Ascending aorta (tissue), 2 donors: ENCODE data around the gene TSTD1. TPM values are rescaled to one million over a fixed set of nuclear protein-coding genes. Genes with fewer than 3 reads are reported as not detected.

Source experiments
- DNase-seq, 2 donors: peaks; one replicate each; pipeline ENCODE4 v3.0.0-alpha.2; 2019; ENCODE audit warnings: low spot score in 2 of 2
- H3K27ac ChIP-seq, 2 donors: fragments of 200-600 bp; sonication (generic); one replicate each; pipeline ENCODE4 v1.5.1; 2016 to 2017; ENCODE audit warnings: mild to moderate bottlenecking in 1 of 2
- H3K27me3 ChIP-seq: fragments of 200-600 bp; sonication (generic); one replicate; pipeline ENCODE4 v1.5.1; 2017
- H3K36me3 ChIP-seq, 2 donors: fragments of 200-600 bp; sonication (generic); one replicate each; pipeline ENCODE4 v1.5.1; 2016
- H3K4me1 ChIP-seq, 2 donors: fragments of 200-600 bp; sonication (generic); one replicate each; pipeline ENCODE4 v1.5.1; 2016 to 2017; ENCODE audit warnings: mild to moderate bottlenecking in 1 of 2
- H3K4me3 ChIP-seq, 2 donors: fragments of 200-600 bp; sonication (generic); one replicate each; pipeline ENCODE4 v1.5.1; 2016 to 2017; ENCODE audit warnings: mild to moderate bottlenecking in 1 of 2
- H3K9me3 ChIP-seq, 2 donors: fragments of 200-600 bp; sonication (generic); one replicate each; pipeline ENCODE4 v1.5.1; 2016
- CTCF ChIP-seq, 3 experiments: fragments of 200-600 bp in 2 of 3; fragments of 450-650 bp in 1 of 3; sonication (generic) in 2 of 3; IDR thresholded peaks; one replicate each; pipeline ENCODE4 v1.5.1; 2016 to 2019; ENCODE audit warnings: antibody characterized with exemption in 3 of 3, mild to moderate bottlenecking in 1 of 3, moderate library complexity in 1 of 3
- intact Hi-C: fragments of 100-400 bp; cut with DNase I; formaldehyde crosslinking; loops from one replicate; pipeline ENCODE4 v1.15.1; 2023
- total RNA-seq: library from RNA; depleted of rRNA; stranded (reverse); fragments of >200 nt; gene quantifications from one replicate; pipeline ENCODE4 v1.1.0, GENCODE V29; 2016

TSTD1 gene
- total RNA-seq, 1 donor from 2014 or later = not detected

GRCh38 chr1:161052899-161053298, 14.1 kb upstream of the TSTD1 start:
- DNase-seq = no peak
- Histone ChIP-seq H3K27ac (no peak overlapping the region), H3K27me3 (no peaks in the 10 kb centered on the region), H3K9me3 (no peaks in the 10 kb centered on the region), H3K4me3 (no peak overlapping the region), H3K4me1 (no peaks in the 10 kb centered on the region), H3K36me3 (no peaks in the 10 kb centered on the region)
- intact Hi-C loops = no loop called here
- TF ChIP-seq CTCF (IDR thresholded peaks at IDR 0.05) = no peak

- no peaks in the 10 kb centered on the region for H3K36me3 ChIP-seq
- no peak for DNase-seq
- no peak overlapping the region for H3K27ac ChIP-seq
- H3K9me3 ChIP-seq = no peaks in the 10 kb centered on the region
- H3K4me1 ChIP-seq = peaks cover 0 to 2% of the 10 kb centered on the region in 2 donors
- no peak overlapping the region for H3K4me3 ChIP-seq
- TF ChIP-seq CTCF (IDR thresholded peaks at IDR 0.05) = no peak
- H3K27me3 ChIP-seq = no peaks in the 10 kb centered on the region
- intact Hi-C loops = no loop called here
These were observed 12.5 kb upstream of the TSTD1 start for GRCh38 chr1:161051219-161051618.

- Histone ChIP-seq H3K36me3 (no peaks in the 10 kb centered on the region), H3K27me3 (no peaks in the 10 kb centered on the region), H3K4me3 (no peak overlapping the region), H3K9me3 (no peaks in the 10 kb centered on the region), H3K4me1 (peaks cover 5 to 7% of the 10 kb centered on the region in 2 donors), H3K27ac (no peak overlapping the region)
- no peak for TF ChIP-seq CTCF (IDR thresholded peaks at IDR 0.05)
- DNase-seq = no peak
- intact Hi-C loops = loop anchor here (5.0 to 10.0 kb wide), 4 partner anchors 68 to 346 kb away; partner anchors contain the start of genes NDUFS2, NIT1, PFDN2 and PPOX
These were observed 10.4 kb upstream of the TSTD1 start for GRCh38 chr1:161048949-161049722.

- peak overlapping the region in 1 of 2 donors; percentile 24 for H3K27ac ChIP-seq
- peaks cover 2% of the 10 kb centered on the region in 2 donors for H3K36me3 ChIP-seq
- H3K4me1 ChIP-seq = peaks cover 6 to 13% of the 10 kb centered on the region in 2 donors
- H3K4me3 ChIP-seq = no peak overlapping the region
- intact Hi-C loops = loop anchor here (5.0 to 10.0 kb wide), 4 partner anchors 70 to 347 kb away; partner anchors contain the start of genes NDUFS2, NIT1, PFDN2 and PPOX
- DNase-seq = no peak
- H3K27me3 ChIP-seq = no peaks in the 10 kb centered on the region
- H3K9me3 ChIP-seq = no peaks in the 10 kb centered on the region
- TF ChIP-seq CTCF (IDR thresholded peaks at IDR 0.05) = no peak
These were observed 9.0 kb upstream of the TSTD1 start for GRCh38 chr1:161047436-161048420.

GRCh38 chr1:161046605-161047228, 8.0 kb upstream of the TSTD1 start:
- Histone ChIP-seq H3K27ac (peak overlapping the region; percentile 93 to 96), H3K4me1 (peaks cover 6 to 13% of the 10 kb centered on the region in 2 donors), H3K27me3 (no peaks in the 10 kb centered on the region), H3K9me3 (no peaks in the 10 kb centered on the region), H3K4me3 (peak overlapping the region; percentile 63 to 95), H3K36me3 (peaks cover 12% of the 10 kb centered on the region in 2 donors)
- DNase-seq = no peak
- intact Hi-C loops = loop anchor here (1.0 to 10.0 kb wide), 5 partner anchors 51 to 348 kb away; partner anchors contain the start of genes NDUFS2, NIT1, PFDN2 and PPOX
- no peak for TF ChIP-seq CTCF (IDR thresholded peaks at IDR 0.05)
